Measurements from ENCODE around the gene SORCS3.

The SORCS3 gene

DNA sequence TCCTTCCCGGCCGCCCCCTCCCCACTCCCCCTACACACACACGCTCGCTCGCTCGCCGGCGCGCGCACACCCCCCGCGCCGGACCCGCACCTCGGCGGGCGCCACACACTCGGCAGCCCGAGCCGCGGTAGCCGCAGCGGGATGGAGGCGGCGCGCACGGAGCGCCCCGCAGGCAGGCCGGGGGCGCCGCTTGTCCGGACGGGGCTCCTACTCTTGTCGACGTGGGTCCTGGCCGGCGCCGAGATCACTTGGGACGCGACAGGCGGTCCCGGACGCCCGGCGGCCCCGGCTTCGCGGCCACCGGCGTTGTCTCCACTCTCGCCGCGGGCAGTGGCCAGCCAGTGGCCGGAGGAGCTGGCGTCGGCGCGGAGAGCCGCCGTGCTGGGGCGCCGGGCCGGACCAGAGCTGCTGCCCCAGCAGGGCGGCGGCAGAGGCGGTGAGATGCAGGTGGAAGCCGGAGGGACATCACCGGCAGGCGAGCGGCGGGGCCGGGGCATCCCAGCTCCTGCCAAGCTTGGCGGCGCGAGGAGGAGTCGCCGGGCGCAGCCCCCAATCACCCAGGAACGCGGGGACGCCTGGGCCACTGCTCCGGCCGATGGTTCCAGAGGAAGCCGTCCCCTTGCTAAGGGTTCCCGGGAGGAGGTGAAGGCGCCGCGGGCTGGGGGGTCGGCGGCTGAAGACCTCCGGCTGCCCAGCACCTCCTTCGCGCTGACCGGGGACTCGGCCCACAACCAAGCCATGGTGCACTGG, at the start of gene SORCS3:
Gene SORCS3 (plus strand): TSS at position 104 of the 750 bp plus-strand sequence.
- DNase-seq (ENCODE audit: low read depth, low spot score): no peak
- Histone ChIP-seq H3K4me3 (no peak within 1 kb of the TSS), H3K9ac (ENCODE audit: insufficient read length) (no peak within 1 kb of the TSS), H3K36me3 (ENCODE audit: insufficient read depth, low read length) (no peaks in the 10 kb centered on the region), H3K27ac (no peak within 1 kb of the TSS), H3K9me3 (ENCODE audit: low read depth, low read length) (no peaks in the 10 kb centered on the region)
- no peak for TF ChIP-seq EZH2 (IDR thresholded peaks at IDR 0.05)
- no peak for TF ChIP-seq FOXP2 (optimal IDR thresholded peaks at IDR 0.05; ENCODE audit: control extremely low read depth, extremely low read length, insufficient read depth)
- no peak for TF ChIP-seq POLR2AphosphoS5 (IDR thresholded peaks at IDR 0.05; ENCODE audit: borderline replicate concordance, low read depth, low read length)

DNA sequence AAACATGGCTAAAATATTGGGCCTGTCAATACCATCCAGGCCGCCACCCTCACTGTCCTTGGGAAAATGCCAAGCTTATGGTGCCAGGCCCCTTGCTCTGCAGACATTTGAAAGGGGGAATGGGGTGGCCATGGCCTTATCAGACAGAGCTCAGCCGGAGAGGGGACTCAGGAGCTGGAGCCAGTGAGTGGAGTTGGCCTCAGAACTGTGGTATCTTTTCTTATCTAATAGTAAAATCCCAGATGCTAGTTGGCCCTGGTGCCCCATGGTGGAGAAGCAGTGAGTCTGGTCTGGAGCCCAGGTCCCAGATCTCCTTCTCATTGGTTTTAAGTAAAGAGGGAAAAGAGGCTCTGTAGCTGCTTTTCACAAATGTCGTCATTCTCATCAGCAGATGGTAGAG, 49.6 kb upstream of the SORCS3 start:
- no peak for DNase-seq (ENCODE audit: low read depth, low spot score)
- Histone ChIP-seq H3K4me3 (no peak overlapping the region), H3K9ac (ENCODE audit: insufficient read length) (no peak overlapping the region), H3K9me3 (ENCODE audit: low read depth, low read length) (no peaks in the 10 kb centered on the region), H3K27ac (no peak overlapping the region), H3K36me3 (ENCODE audit: insufficient read depth, low read length) (no peaks in the 10 kb centered on the region)
- no peak for TF ChIP-seq EZH2 (IDR thresholded peaks at IDR 0.05)

GRCh38 chr10:104601166-104601565, 39.9 kb upstream of the SORCS3 start:
- Histone ChIP-seq H3K9me3 (ENCODE audit: low read depth, low read length) (no peaks in the 10 kb centered on the region), H3K36me3 (ENCODE audit: insufficient read depth, low read length) (no peaks in the 10 kb centered on the region), H3K4me3 (no peak overlapping the region), H3K9ac (ENCODE audit: insufficient read length) (no peak overlapping the region), H3K27ac (no peak overlapping the region)
- TF ChIP-seq POLR2AphosphoS5 (IDR thresholded peaks at IDR 0.05; ENCODE audit: borderline replicate concordance, low read depth, low read length) (no peak), EZH2 (IDR thresholded peaks at IDR 0.05) (no peak), FOXP2 (optimal IDR thresholded peaks at IDR 0.05; ENCODE audit: control extremely low read depth, extremely low read length, insufficient read depth) (no peak)
- DNase-seq (ENCODE audit: low read depth, low spot score): no peak

GRCh38 chr10:104608091-104608828, 32.8 kb upstream of the SORCS3 start:
- no peak for DNase-seq (ENCODE audit: low read depth, low spot score)
- H3K9ac ChIP-seq (ENCODE audit: insufficient read length): no peak overlapping the region
- no peaks in the 10 kb centered on the region for H3K36me3 ChIP-seq (ENCODE audit: insufficient read depth, low read length)
- no peaks in the 10 kb centered on the region for H3K9me3 ChIP-seq (ENCODE audit: low read depth, low read length)
- TF ChIP-seq POLR2AphosphoS5 (IDR thresholded peaks at IDR 0.05; ENCODE audit: borderline replicate concordance, low read depth, low read length) (no peak), EZH2 (IDR thresholded peaks at IDR 0.05) (no peak), FOXP2 (optimal IDR thresholded peaks at IDR 0.05; ENCODE audit: control extremely low read depth, extremely low read length, insufficient read depth) (no peak)
- no peak overlapping the region for H3K27ac ChIP-seq
- H3K4me3 ChIP-seq: no peak overlapping the region

DNA sequence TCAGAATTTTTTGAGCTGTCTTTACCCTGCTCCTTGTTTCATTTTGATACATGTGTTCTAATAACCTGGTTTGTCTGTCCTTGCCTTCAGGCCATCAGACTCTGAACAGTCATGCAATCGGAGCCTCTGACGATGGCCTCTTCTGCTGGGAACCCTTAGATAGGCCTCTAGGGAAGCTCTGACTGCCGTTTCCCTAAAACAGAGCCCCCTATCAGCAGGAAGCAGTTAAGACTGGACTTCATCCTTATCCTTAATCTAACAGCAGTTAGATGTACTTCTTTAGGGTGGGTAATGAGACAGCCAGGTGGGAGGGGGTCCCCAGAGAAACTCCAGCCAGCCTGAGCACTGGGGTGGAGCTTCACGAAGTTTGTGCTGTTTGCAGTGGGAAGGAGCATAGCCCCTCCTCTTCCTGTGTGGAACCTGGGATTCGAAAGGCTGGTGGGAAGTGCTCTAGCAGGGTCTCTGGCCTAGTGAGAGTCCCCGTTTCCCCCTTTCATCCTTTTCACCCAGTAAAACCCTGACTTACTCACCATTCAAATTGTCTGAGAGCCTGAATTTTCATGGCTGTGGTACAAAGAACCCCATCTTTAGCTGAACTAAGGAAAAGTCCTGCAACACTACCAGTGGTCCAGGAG, 28.4 kb upstream of the SORCS3 start:
- no peak for TF ChIP-seq EZH2 (IDR thresholded peaks at IDR 0.05)
- Histone ChIP-seq H3K4me3 (no peak overlapping the region), H3K36me3 (ENCODE audit: insufficient read depth, low read length) (no peaks in the 10 kb centered on the region), H3K9me3 (ENCODE audit: low read depth, low read length) (no peaks in the 10 kb centered on the region), H3K27ac (no peak overlapping the region), H3K9ac (ENCODE audit: insufficient read length) (no peak overlapping the region)
- no peak for DNase-seq (ENCODE audit: low read depth, low spot score)

DNA sequence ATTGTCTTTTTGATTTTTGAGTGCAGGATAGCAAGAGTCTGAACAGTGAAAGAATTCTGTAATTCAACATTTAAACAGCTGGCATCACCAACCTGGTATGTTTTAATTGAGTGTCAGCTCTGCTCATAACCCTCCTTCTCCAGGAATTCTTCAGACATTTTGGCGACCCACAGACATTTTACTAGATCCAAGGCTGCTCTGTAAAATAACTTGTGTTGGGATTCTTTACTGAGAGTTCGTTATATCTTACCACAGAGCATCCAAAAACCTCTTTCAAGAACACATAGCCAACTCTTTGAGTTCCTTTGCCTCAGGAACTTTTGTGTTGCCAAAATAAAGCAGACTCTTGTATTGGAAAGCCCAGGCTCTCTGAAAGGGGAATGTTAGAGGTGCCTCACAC, 27.7 kb upstream of the SORCS3 start:
- Histone ChIP-seq H3K9ac (ENCODE audit: insufficient read length) (no peak overlapping the region), H3K36me3 (ENCODE audit: insufficient read depth, low read length) (no peaks in the 10 kb centered on the region), H3K4me3 (no peak overlapping the region), H3K27ac (no peak overlapping the region), H3K9me3 (ENCODE audit: low read depth, low read length) (no peaks in the 10 kb centered on the region)
- DNase-seq (ENCODE audit: low read depth, low spot score): no peak
- TF ChIP-seq POLR2AphosphoS5 (IDR thresholded peaks at IDR 0.05; ENCODE audit: borderline replicate concordance, low read depth, low read length): no peak
- TF ChIP-seq EZH2 (IDR thresholded peaks at IDR 0.05): no peak
- TF ChIP-seq FOXP2 (optimal IDR thresholded peaks at IDR 0.05; ENCODE audit: control extremely low read depth, extremely low read length, insufficient read depth): no peak

DNA sequence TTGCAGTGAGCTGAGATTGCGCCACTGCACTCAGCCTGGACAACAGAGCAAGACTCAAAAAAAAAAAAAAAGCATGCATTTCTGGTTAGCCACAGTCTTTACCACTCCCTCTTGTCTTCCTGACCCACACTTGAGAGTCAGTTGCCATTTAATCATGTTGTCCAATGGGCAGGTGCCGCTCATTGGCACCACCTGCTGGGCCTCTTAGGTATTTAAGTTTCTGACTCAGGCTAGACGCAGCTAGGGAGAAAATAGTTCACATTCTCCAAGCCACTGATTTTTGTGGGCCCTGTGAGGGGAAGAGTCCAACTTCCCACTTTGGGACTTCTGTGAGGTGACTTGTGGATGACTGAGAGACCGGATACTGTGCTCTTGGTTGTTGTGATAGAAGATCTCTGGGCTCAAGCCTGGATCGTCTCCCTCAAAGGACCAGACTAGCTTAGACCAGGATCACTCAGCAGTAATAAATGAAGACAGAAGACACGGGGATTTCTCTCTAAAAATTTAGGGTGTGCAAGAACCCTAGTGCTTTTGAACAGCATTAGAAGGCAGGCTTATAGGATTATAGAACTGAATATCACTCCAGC, 26.8 kb upstream of the SORCS3 start:
- H3K36me3 ChIP-seq (ENCODE audit: insufficient read depth, low read length): no peaks in the 10 kb centered on the region
- no peak overlapping the region for H3K4me3 ChIP-seq
- TF ChIP-seq FOXP2 (optimal IDR thresholded peaks at IDR 0.05; ENCODE audit: control extremely low read depth, extremely low read length, insufficient read depth): no peak
- TF ChIP-seq EZH2 (IDR thresholded peaks at IDR 0.05): no peak
- TF ChIP-seq POLR2AphosphoS5 (IDR thresholded peaks at IDR 0.05; ENCODE audit: borderline replicate concordance, low read depth, low read length): no peak
- H3K9me3 ChIP-seq (ENCODE audit: low read depth, low read length): no peaks in the 10 kb centered on the region
- no peak overlapping the region for H3K9ac ChIP-seq (ENCODE audit: insufficient read length)
- H3K27ac ChIP-seq: no peak overlapping the region
- no peak for DNase-seq (ENCODE audit: low read depth, low spot score)

GRCh38 chr10:104615136-104615535, 26.0 kb upstream of the SORCS3 start:
- H3K9ac ChIP-seq (ENCODE audit: insufficient read length): no peak overlapping the region
- DNase-seq (ENCODE audit: low read depth, low spot score): no peak
- H3K27ac ChIP-seq: no peak overlapping the region
- H3K9me3 ChIP-seq (ENCODE audit: low read depth, low read length): no peaks in the 10 kb centered on the region
- no peaks in the 10 kb centered on the region for H3K36me3 ChIP-seq (ENCODE audit: insufficient read depth, low read length)
- TF ChIP-seq POLR2AphosphoS5 (IDR thresholded peaks at IDR 0.05; ENCODE audit: borderline replicate concordance, low read depth, low read length) (no peak), FOXP2 (optimal IDR thresholded peaks at IDR 0.05; ENCODE audit: control extremely low read depth, extremely low read length, insufficient read depth) (no peak), EZH2 (IDR thresholded peaks at IDR 0.05) (no peak)
- H3K4me3 ChIP-seq: no peak overlapping the region
